NCI-H1105 treated with DMSO at 0.1 percent for 48 hours (cell line): ENCODE measurements around the gene NPTX1.

Source experiments
- DNase-seq: peaks from one replicate; lab custom pipeline; 2025; lab: John Stamatoyannopoulos, UW

The NPTX1 gene

GRCh38 chr17:80478487-80479245, 2.3 kb upstream of the NPTX1 start:
- no peak for DNase-seq

DNA sequence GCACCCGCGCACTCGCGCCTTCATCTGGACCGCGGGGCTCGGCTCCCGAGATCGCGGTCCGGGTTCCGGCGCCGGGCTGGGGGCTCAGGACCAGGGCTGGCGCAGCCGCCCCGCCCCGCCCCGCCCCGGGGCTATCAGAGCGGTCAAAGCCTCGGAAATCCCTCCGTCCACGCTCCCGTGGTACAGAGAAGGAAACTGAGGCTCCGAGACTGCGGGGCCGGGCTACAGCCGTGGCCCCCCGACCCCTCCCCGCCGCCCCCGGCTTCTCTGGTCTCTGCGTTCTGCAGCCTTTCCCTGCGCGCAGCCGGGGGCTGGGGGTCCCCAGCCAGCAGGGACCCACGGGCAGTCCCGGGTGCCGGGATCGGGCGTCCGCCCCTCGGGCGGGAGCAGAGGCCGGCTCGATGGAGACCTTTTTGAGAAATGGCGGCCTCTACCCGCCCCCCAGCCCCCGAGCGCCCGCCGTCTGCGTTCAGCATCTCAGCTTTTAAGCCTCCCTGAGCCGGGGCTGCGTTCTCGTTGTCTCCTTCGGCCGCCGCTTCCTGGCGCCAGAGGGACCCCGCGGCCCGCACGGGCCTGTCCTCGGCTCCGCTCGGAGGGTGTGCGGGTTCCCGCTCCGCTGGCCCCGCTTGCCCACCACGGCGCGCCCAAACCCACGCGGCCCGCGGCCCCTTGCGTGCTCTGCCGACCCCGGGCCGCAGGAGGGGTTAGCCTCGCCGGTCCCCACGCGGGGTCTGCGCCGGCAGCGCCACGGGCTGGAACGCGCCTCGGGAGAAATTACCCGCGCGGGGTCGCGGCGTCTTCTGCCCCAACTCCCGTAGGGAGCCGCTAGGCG, 1.5 kb upstream of the NPTX1 start:
- DNase-seq: no peak

GRCh38 chr17:80476877-80477646, 655 bp upstream of the NPTX1 start:
- DNase-seq: no peak

DNA sequence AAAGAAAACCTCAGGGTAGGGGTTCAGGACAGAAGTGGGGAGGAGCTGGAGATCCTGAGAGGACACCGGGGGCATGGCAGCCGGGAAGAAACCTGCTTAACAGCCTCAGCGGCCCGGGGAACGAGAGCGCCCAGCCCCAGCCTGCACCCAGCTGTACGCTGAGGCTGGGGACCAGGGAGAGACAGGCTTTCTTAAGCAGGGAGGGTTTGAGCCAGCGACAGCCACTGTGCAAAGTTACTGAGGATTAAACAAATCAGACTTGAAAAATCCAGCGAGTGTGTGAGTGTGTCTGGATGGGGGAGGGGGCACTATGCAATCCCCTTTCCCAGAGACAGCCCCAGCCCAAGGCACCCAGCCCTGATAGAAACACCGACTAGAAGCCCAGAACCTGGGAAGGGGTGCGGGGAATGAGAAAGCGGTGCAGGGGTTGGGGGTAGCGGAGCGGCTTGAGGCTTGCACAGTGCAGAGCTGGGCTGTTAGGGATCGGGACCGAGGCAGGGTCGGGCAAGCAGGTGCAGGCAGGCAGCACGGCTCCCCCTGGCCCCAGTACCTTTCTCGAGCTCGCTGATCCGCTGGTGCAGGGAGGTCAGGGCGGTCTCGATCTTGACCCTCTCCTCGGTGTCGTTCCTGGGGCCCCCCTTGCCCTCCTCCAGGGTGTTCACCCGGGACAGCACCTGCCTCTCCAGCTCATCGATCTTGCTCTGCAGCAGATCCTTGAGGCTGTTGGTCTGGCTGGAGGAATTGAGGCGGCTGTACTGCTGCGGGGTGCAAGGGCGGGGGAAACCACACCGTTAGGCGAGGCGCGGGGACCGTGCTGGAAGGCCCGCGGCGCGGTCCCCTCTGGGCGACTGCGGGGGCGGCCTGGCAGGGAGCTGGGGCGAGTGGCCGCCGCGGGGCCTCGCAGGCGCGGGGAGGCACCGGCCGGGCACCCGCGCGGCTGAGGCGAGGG, 1.2 kb downstream of the NPTX1 start:
- peak; percentile 11 for DNase-seq

DNA sequence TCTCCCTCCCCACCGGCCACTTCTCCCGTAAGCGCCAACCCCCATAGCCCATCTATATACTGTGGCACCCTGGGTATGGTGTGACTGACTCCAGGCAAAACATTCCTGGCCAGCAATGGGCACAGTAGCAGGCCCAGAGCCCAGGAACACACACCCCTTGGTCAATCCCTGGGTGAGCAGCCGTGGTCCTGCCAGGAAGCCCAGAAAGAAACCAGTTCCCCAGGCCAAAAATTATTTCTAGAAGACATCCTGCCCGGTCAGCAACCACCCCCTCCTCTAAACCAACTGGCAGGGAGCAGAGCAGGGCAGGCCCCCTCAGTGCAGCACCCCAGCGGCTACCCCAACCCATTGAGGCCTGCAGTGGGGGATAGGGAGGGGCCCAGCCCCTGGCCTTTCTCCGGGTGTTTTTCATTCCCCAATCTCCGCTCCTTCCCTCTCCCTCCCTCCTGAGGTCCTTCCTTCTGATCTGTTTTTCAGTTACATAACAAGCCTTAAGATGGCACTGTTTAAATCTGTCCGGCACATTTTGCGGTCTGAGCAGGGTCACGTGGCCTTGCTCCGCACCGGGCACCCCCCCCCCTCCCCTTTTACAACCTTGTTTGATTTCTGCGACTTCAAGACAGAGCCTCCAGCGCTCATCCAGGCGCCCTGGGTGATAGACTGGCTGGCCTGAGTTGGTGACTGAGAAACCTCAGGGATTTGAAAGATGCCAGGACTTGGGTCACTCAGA, 2.0 kb downstream of the NPTX1 start:
- peak; percentile 7 for DNase-seq

- DNase-seq: no peak
Measured at GRCh38 chr17:80473701-80474100, 2.7 kb downstream of the NPTX1 start.

DNA sequence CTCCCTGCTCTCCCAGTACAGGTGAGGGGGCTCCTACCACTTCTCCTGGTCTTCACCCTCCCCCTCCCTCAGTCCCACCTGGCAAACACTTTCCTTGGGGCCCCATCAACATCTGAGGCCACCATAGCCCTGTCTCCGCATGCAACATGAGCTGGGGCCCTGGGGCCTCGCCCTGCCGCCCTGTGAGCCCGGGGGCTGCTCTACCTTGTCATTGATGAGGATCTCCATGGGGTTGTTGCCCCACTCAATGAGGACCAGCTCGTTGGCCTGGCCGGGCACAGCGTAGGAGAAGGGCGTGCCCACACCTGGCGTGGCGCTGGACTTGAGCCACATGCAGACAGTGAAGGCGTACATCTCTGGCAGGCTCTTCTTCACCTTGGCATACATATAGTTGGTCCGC, 3.4 kb downstream of the NPTX1 start:
- no peak for DNase-seq

GRCh38 chr17:80471922-80472321, 4.5 kb downstream of the NPTX1 start:
- no peak for DNase-seq

- DNase-seq: no peak
Measured at GRCh38 chr17:80470603-80471002, 5.8 kb downstream of the NPTX1 start.

- no peak for DNase-seq
Measured at GRCh38 chr17:80469667-80470066, 6.7 kb downstream of the NPTX1 start.

DNA sequence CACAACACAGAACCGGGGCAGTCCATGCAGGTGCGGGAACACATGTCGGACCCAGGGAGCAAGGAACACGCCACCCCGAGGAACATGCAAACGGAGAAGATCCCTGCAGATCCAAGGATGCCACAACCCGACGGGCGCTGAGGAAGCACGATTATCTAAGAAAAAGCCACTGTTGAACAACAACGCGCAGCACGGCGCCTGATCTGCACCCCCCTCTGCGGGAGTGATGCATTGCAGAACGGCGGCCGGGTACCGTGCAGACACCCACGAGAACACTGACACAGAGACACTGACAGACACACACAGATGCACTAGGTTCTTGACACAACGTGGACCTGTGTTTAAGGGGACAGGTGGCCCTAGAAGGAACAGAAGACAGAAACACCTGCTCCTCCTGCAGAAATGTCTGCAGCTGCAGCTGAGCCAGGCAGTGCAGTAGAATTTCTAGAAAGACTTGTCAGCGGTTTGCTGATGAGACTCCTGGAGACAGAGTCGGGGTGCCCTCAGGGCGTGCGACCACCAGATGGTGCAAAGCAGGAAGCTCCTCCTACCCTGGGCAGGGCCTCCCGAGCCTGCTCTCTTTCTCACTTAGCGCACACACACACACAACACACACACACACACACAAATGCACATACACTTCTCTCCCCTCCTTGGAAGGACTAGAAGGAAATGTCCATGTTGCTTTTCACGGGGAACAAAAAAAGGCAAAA, 7.5 kb downstream of the NPTX1 start:
- DNase-seq: no peak

GRCh38 chr17:80468242-80468641, 8.2 kb downstream of the NPTX1 start:
- DNase-seq: no peak

- no peak for DNase-seq
Measured at GRCh38 chr17:80466188-80466705, 10.2 kb downstream of the NPTX1 start.

DNA sequence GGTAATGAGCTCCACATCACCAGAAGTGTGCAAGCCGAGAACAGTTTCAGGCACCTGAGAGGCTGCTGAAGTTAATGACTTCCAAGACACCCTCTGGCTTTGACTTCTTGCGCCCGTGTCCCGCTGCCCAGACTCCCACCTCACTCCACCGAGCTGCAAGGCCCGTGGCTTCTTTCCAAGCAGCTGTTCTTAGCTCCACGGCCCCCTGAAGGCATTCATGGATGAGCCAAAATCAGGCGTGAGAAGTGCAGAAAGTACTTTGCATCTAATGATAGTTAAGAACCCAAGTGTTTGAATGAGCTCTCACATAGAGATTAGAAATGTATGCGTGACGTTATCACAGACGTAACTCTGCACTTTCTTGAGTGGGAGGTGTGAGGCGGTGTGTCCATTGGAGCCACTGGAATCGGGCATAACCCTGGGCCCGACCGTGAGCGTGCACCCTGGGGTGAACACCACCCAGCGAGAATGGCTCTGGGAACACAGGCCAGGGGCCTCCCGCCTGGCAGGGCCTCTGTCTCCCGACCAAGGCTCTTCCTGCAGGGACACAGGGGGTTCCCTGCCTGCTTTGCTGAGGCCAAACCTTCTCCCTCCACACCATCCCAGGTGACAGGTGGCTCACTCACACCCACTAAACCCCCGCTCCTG, 11.0 kb downstream of the NPTX1 start:
- DNase-seq: no peak

GRCh38 chr17:80464486-80464885, 11.9 kb downstream of the NPTX1 start:
- DNase-seq: no peak

GRCh38 chr17:80463784-80464400, 12.5 kb downstream of the NPTX1 start:
- DNase-seq: no peak

DNA sequence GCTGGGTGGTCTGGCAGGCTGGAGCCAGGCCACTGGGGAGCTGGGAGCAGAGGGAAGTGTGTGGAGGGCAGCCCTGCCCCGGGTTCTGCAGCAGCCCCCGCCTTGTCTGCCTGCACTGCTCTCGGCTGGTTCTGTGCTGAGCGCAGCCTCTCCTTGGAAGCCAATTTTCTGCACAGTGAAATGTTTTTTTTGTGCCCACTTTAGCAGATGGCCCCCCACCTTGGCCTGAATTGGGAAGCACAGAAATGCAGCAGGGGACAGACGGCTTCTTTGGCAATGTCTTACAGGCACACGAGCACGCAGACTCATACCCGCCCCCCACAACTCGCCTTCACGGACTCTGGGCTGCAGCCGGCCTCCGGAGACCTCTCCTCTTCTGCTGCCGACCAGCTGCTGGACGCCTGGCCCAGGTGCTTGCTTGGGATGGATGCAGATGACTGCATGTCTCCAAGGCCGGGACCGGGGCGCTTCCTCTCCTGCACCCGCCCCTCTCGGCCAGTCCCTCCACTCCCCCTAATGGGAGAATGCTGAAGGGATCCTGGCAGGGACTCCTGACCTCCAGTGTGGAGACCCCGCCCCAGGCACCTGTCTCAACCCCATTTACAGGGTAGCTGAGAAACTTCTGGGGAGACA, 14.8 kb downstream of the NPTX1 start:
- DNase-seq: no peak

GRCh38 chr17:80460429-80460834, 16.0 kb downstream of the NPTX1 start:
- DNase-seq: no peak
